Activated CD4-positive, alpha-beta T cell treated with anti-CD3 and anti-CD28 coated beads for 36 hours (primary cell): Measurements from ENCODE around the gene ABCB9. TPM values are rescaled to one million over a fixed set of nuclear protein-coding genes. Genes with fewer than 3 reads are reported as not detected.
A peak's percentile ranks its signal among the peaks of the same experiment; 100 is the strongest.

Experiments
- ATAC-seq: fragments of 200-7000 bp; cut with Tn5 transposase; one replicate; pipeline ENCODE4 v1.10.0; 2021; ENCODE audit warnings: mild to moderate bottlenecking, moderate library complexity
- CTCF ChIA-PET: fragments of 350-600 bp; sonication (Branson Sonifier 250); formaldehyde crosslinking; loops from one replicate; lab custom pipeline; 2021; ENCODE audit warnings: antibody characterized with exemption; lab: Charles Lee
- POLR2A ChIA-PET: fragments of 350-600 bp; sonication (Branson Sonifier 250); formaldehyde crosslinking; loops from one replicate; lab custom pipeline; 2021; ENCODE audit warnings: antibody characterized with exemption, inconsistent platforms; lab: Charles Lee
- DNase-seq: peaks from one replicate; pipeline ENCODE4 v3.0.0-alpha.2; 2020
- H3K27ac Mint-ChIP-seq: one replicate; pipeline ENCODE4 v1.8.0; 2021; ENCODE audit warnings: mixed read lengths
- H3K27me3 Mint-ChIP-seq: one replicate; pipeline ENCODE4 v1.8.0; 2021; ENCODE audit warnings: mixed read lengths
- H3K36me3 Mint-ChIP-seq: one replicate; pipeline ENCODE4 v1.8.0; 2021; ENCODE audit warnings: low read depth, mixed read lengths
- H3K4me1 Mint-ChIP-seq: one replicate; pipeline ENCODE4 v1.8.0; 2021; ENCODE audit warnings: mixed read lengths
- H3K4me3 Mint-ChIP-seq: one replicate; pipeline ENCODE4 v1.8.0; 2021; ENCODE audit warnings: mild to moderate bottlenecking, moderate library complexity, mixed read lengths
- H3K9me3 Mint-ChIP-seq: one replicate; pipeline ENCODE4 v1.8.0; 2021; ENCODE audit warnings: low read depth, mixed read lengths
- intact Hi-C, 2 experiments: fragments of 100-400 bp; cut with DNase I in 1 of 2; cut with micrococcal nuclease in 1 of 2; formaldehyde crosslinking; loops; one replicate each; pipeline versions ENCODE4 v1.14.2 to v1.15.1; 2022 to 2024; cut with DNase I, micrococcal nuclease
- total RNA-seq, 2 experiments: library from RNA; stranded (reverse); gene quantifications; one replicate each; pipeline ENCODE4 v1.2.3, GENCODE V29; 2021

ABCB9 gene
- total RNA-seq, 2 experiments from 2014 or later, result 3.8 to 6.3 TPM

GRCh38 chr12:122974892-122975789, 8.9 kb upstream of the ABCB9 start, which contains the start of gene OGFOD2:
Gene OGFOD2, plus strand, starts transcription at chr12:122975244. Its CDS starts 8 bp downstream, at chr12:122975252.
- Mint-ChIP-seq H3K27me3 (no peaks in the 10 kb centered on the region), H3K27ac (peak within 1 kb of the TSS; percentile 100), H3K36me3 (no peaks in the 10 kb centered on the region), H3K4me1 (peaks cover 28% of the 10 kb centered on the region), H3K4me3 (peak within 1 kb of the TSS; percentile 95), H3K9me3 (no peaks in the 10 kb centered on the region)
- DNase-seq (peak; percentile 96), ATAC-seq (peak; percentile 81)
- intact Hi-C loops, result loop anchor here (1.0 to 10.0 kb wide), 18 partner anchors 9 to 1940 kb away; partner anchors contain the start of genes ABCB9 (in 2 of the 2), MPHOSPH9 (in 2 of the 2), MTRFR (in 2 of the 2) and DENR (in 1 of the 2)
- ChIA-PET POLR2A (interaction anchor here (0.6 to 1.7 kb wide), 9 partner anchors 9 to 626 kb away, joined by 3 to 9 read pairs (median 4); partner anchors contain the start of genes ABCB9 and MTRFR), CTCF (interaction anchor here (0.6 to 1.8 kb wide), 10 partner anchors 9 to 1173 kb away, joined by 3 to 5 read pairs (median 3); partner anchors contain the start of genes ABCB9 and MTRFR)

- intact Hi-C loops, result loop anchor here (1.0 to 10.0 kb wide), 14 partner anchors 8 to 1940 kb away; partner anchors contain the start of genes ABCB9 (in 2 of the 2), DENR (in 1 of the 2), EIF2B1 (in 1 of the 2) and GTF2H3 (in 1 of the 2)
Observed at GRCh38 chr12:122974274-122974891, 8.1 kb upstream of the ABCB9 start.

GRCh38 chr12:122969676-122970075, 3.4 kb upstream of the ABCB9 start:
- Mint-ChIP-seq H3K4me1 (peaks cover 6% of the 10 kb centered on the region), H3K27me3 (no peaks in the 10 kb centered on the region), H3K27ac (no peak overlapping the region), H3K9me3 (no peaks in the 10 kb centered on the region), H3K36me3 (no peaks in the 10 kb centered on the region), H3K4me3 (no peak overlapping the region)
- intact Hi-C loops, result loop anchor here (5.0 to 10.0 kb wide), 3 partner anchors 415 to 1945 kb away; partner anchors contain the start of genes KMT5A (in 1 of the 2), SNRNP35 (in 1 of the 2) and UBC (in 1 of the 2)
- ATAC-seq, result no peak
- ChIA-PET CTCF (interaction anchor here (1.3 to 1.4 kb wide), 2 partner anchors 17 to 109 kb away, joined by 3 to 4 read pairs; no protein-coding TSS in a partner anchor), POLR2A (interaction anchor here (1.0 kb wide), 1 partner anchor 108 kb away, joined by 3 read pairs; no protein-coding TSS in a partner anchor)
- no peak for DNase-seq

More at GRCh38 chr12:122974274-122974891, 8.1 kb upstream of the ABCB9 start:
- no peaks in the 10 kb centered on the region for H3K36me3 Mint-ChIP-seq
- ATAC-seq (peak; percentile 86), DNase-seq (peak; percentile 99)
- peaks cover 21% of the 10 kb centered on the region for H3K4me1 Mint-ChIP-seq
- peak overlapping the region; percentile 100 for H3K27ac Mint-ChIP-seq
- H3K4me3 Mint-ChIP-seq, result peak overlapping the region; percentile 95
- H3K9me3 Mint-ChIP-seq, result no peaks in the 10 kb centered on the region
- ChIA-PET CTCF (interaction anchor here (0.6 to 1.0 kb wide), 5 partner anchors 113 to 259 kb away, joined by 3 to 4 read pairs (median 3); partner anchors contain the start of genes MPHOSPH9 and MTRFR), POLR2A (interaction anchor here (0.6 to 1.7 kb wide), 4 partner anchors 8 to 259 kb away, joined by 3 to 9 read pairs (median 3); partner anchors contain the start of genes ABCB9 and MTRFR)
- no peaks in the 10 kb centered on the region for H3K27me3 Mint-ChIP-seq

- DNase-seq (no peak), ATAC-seq (no peak)
- H3K9me3 Mint-ChIP-seq, result no peaks in the 10 kb centered on the region
- H3K27me3 Mint-ChIP-seq, result no peaks in the 10 kb centered on the region
- H3K4me3 Mint-ChIP-seq, result no peak overlapping the region
- ChIA-PET POLR2A (no interaction called here), CTCF (interaction anchor here (0.5 to 1.5 kb wide), 4 partner anchors 13 to 226 kb away, joined by 3 to 7 read pairs (median 4); no protein-coding TSS in a partner anchor)
- intact Hi-C loops, result loop anchor here in 1 of 2 experiments (5.0 kb wide), 1 partner anchor 489 kb away; the partner anchor contains the start of gene SNRNP35
- H3K27ac Mint-ChIP-seq, result no peak overlapping the region
- H3K4me1 Mint-ChIP-seq, result peaks cover 2% of the 10 kb centered on the region
- no peaks in the 10 kb centered on the region for H3K36me3 Mint-ChIP-seq
Observed at GRCh38 chr12:122968104-122968503, 1.8 kb upstream of the ABCB9 start.

GRCh38 chr12:122966743-122967550, 684 bp upstream of the ABCB9 start:
- ChIA-PET POLR2A (interaction anchor here (0.5 to 1.7 kb wide), 3 partner anchors 8 to 1295 kb away, joined by 4 to 9 read pairs (median 6); partner anchors contain the start of genes MPHOSPH9, MTRFR and OGFOD2), CTCF (interaction anchor here (0.7 to 1.5 kb wide), 3 partner anchors 9 to 173 kb away, joined by 3 to 5 read pairs (median 3); no protein-coding TSS in a partner anchor)
- Mint-ChIP-seq H3K36me3 (no peaks in the 10 kb centered on the region), H3K4me3 (peak overlapping the region; percentile 1), H3K9me3 (no peaks in the 10 kb centered on the region), H3K27ac (peak overlapping the region; percentile 42), H3K27me3 (no peaks in the 10 kb centered on the region), H3K4me1 (peaks cover 2% of the 10 kb centered on the region)
- DNase-seq, result no peak
- ATAC-seq, result no peak
- intact Hi-C loops, result loop anchor here (1.0 to 5.0 kb wide), 6 partner anchors 7 to 741 kb away; partner anchors contain the start of genes DIABLO (in 1 of the 2), HIP1R (in 1 of the 2), KNTC1 (in 1 of the 2) and MPHOSPH9 (in 1 of the 2)

GRCh38 chr12:122965321-122965751, 927 bp downstream of the ABCB9 start:
- Mint-ChIP-seq H3K27ac (no peak overlapping the region), H3K9me3 (no peaks in the 10 kb centered on the region), H3K27me3 (no peaks in the 10 kb centered on the region), H3K4me3 (peak overlapping the region; percentile 63), H3K36me3 (no peaks in the 10 kb centered on the region), H3K4me1 (peaks cover 2% of the 10 kb centered on the region)
- ATAC-seq, result no peak
- intact Hi-C loops, result loop anchor here in 1 of 2 experiments (5.0 kb wide), 1 partner anchor 492 kb away; the partner anchor contains the start of gene SNRNP35
- ChIA-PET CTCF (interaction anchor here (0.5 kb wide), 1 partner anchor 281 kb away, joined by 3 read pairs; no protein-coding TSS in a partner anchor), POLR2A (interaction anchor here (0.6 to 1.4 kb wide), 2 partner anchors 203 to 268 kb away, joined by 3 to 6 read pairs; partner anchors contain the start of genes MPHOSPH9 and MTRFR)
- DNase-seq, result no peak

- ChIA-PET CTCF (interaction anchor here (0.5 to 0.6 kb wide), 2 partner anchors 107 to 281 kb away, joined by 3 to 4 read pairs; no protein-coding TSS in a partner anchor), POLR2A (interaction anchor here (0.6 kb wide), 1 partner anchor 203 kb away, joined by 3 read pairs; no protein-coding TSS in a partner anchor)
- Mint-ChIP-seq H3K9me3 (no peaks in the 10 kb centered on the region), H3K4me3 (peak overlapping the region; percentile 63), H3K36me3 (no peaks in the 10 kb centered on the region), H3K27ac (no peak overlapping the region), H3K27me3 (no peaks in the 10 kb centered on the region), H3K4me1 (peaks cover 2% of the 10 kb centered on the region)
- ATAC-seq, result no peak
- intact Hi-C loops, result loop anchor here in 1 of 2 experiments (5.0 kb wide), 1 partner anchor 493 kb away; the partner anchor contains the start of gene SNRNP35
- DNase-seq, result no peak
Observed at GRCh38 chr12:122964439-122965257, 1.6 kb downstream of the ABCB9 start.

GRCh38 chr12:122963941-122964265, 2.4 kb downstream of the ABCB9 start:
- Mint-ChIP-seq H3K9me3 (no peaks in the 10 kb centered on the region), H3K36me3 (no peaks in the 10 kb centered on the region), H3K4me3 (no peak overlapping the region), H3K27ac (no peak overlapping the region), H3K4me1 (peaks cover 2% of the 10 kb centered on the region), H3K27me3 (no peaks in the 10 kb centered on the region)
- POLR2A ChIA-PET, result no interaction called here
- no peak for DNase-seq
- intact Hi-C loops, result no loop called here
- CTCF ChIA-PET, result interaction anchor here (0.6 to 1.8 kb wide), 2 partner anchors 103 to 108 kb away, joined by 4 read pairs; no protein-coding TSS in a partner anchor
- no peak for ATAC-seq
